ENCODE data around the gene FBXO31. TPM values are rescaled to one million over a fixed set of nuclear protein-coding genes. Genes with fewer than 3 reads are reported as not detected.

The FBXO31 gene
- total and polyA plus RNA-seq, 9 of the 15 experiments (the other 6 are each of a cell fraction or from before 2014, with no cell fraction given), result 0.18 to 33.3 (median 10.9) TPM

DNA sequence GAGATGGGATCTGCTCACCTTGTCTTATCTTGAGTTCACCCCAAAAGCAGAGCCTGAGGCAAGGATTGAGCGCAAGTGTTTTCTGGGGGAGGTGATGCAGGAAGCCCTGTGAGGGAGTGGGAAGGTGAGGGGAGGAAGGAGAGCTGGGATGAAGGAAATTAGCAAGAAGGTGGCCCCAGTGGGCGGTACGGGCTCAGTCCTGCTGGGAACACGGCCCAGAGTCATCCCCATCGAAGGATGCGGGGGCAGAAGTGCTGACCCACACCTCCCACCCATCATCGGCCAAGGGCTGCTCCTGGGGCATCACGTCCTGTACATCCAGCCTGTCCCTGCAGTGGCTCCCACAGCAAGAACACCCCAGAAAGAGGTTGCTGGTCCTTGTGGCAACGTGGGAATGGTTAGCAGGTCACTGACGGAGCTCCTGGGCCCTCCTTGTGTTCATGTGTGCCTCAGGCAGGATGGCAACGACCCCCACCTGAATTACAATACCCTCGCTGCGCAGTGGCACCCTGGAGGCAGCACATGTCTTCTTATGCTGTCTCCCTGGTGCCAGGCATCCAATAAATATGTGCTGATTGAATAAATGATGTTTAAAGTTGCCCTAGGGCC lies 84.6 kb downstream of the FBXO31 start:
- intact Hi-C loops (cut with micrococcal nuclease), result no loop called here
- no peak for FAIRE-seq
- Histone ChIP-seq H3K9me1 (ENCODE audit: control insufficient read depth, insufficient read depth, low read length) (no peaks in the 10 kb centered on the region), H3K4me1 (replicated peaks in 1 of 2; ENCODE audit: control insufficient read depth in 2 of 2, insufficient read depth in 2 of 2, low read length in 2 of 2) (peaks cover 19 to 39% of the 10 kb centered on the region in 2 experiments), H3K27me3 (ENCODE audit: control insufficient read depth in 2 of 2, insufficient read depth in 2 of 2, low read length in 2 of 2) (no peaks in the 10 kb centered on the region), H3K4me2 (ENCODE audit: insufficient read depth, low read length) (no peak overlapping the region), H3K9me3 (replicated peaks; ENCODE audit: control insufficient read depth, insufficient read depth, low read depth, low read length) (no peaks in the 10 kb centered on the region), H3K36me3 (ENCODE audit: control insufficient read depth, insufficient read depth, low read length) (peaks cover 31% of the 10 kb centered on the region; the same call in 1 of the 3 replicates), H2AFZ (ENCODE audit: low read depth, low read length) (no peak overlapping the region), H3K4me3 (no peak overlapping the region), H3K79me2 (ENCODE audit: control insufficient read depth, insufficient read depth, low read length) (no peaks in the 10 kb centered on the region), H3K9ac (ENCODE audit: insufficient read depth in 1 of 2, low read depth in 2 of 2, low read length in 2 of 2) (peak overlapping the region in 1 of 2 experiments; percentile 53; a peak in 1 of 4 replicates), H4K20me1 (replicated peaks; ENCODE audit: control insufficient read depth, insufficient read depth, low read length) (no peaks in the 10 kb centered on the region), H3K27ac (ENCODE audit: extremely low read depth, low read depth, low read length) (no peak overlapping the region)
- ChIA-PET CTCF (ENCODE audit: low intra/inter-chr PET ratio) (interaction anchor here (1.5 kb wide), 1 partner anchor 735 kb away, joined by 7 read pairs; no protein-coding TSS in a partner anchor), POLR2A (no interaction called here)
- ATAC-seq, result no peak
- in situ Hi-C loops (cut with MboI), result no loop called here
- no peak for DNase-seq (ENCODE audit: extremely low read depth in 1 of 4, low spot score in 3 of 4)
- WGBS (ENCODE audit: insufficient coverage, low coverage, missing lambda C conversion rate), result 66% methylated on average over 11 of the region's 13 CpGs
- BruUV-seq (replicated peaks), result no TSS peak
- TF ChIP-seq ZNF79 (CRISPR knock-in tag; IDR thresholded peaks at IDR 0.05; ENCODE audit: low read depth) (no peak), ZNF644 (tag; IDR thresholded peaks at IDR 0.05; ENCODE audit: low read depth) (no peak), FOXJ3 (CRISPR knock-in tag; IDR thresholded peaks at IDR 0.05) (no peak), ZFP30 (CRISPR knock-in tag; IDR thresholded peaks at IDR 0.05; ENCODE audit: borderline replicate concordance) (no peak), NFRKB (IDR thresholded peaks at IDR 0.05; ENCODE audit: low read depth) (no peak), ZBED1 (IDR thresholded peaks at IDR 0.05) (no peak), RBBP5 (IDR thresholded peaks at IDR 0.05; ENCODE audit: borderline replicate concordance, insufficient read depth, low read length, poor library complexity, severe bottlenecking) (no peak)
- TF ChIP-seq, protein P1, sequence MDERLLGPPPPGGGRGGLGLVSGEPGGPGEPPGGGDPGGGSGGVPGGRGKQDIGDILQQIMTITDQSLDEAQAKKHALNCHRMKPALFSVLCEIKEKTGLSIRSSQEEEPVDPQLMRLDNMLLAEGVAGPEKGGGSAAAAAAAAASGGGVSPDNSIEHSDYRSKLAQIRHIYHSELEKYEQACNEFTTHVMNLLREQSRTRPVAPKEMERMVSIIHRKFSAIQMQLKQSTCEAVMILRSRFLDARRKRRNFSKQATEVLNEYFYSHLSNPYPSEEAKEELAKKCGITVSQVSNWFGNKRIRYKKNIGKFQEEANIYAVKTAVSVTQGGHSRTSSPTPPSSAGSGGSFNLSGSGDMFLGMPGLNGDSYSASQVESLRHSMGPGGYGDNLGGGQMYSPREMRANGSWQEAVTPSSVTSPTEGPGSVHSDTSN (CRISPR knock-in tag; IDR thresholded peaks at IDR 0.05; ENCODE audit: low read depth), result no peak
- TF ChIP-seq, protein P1 (tag; conservative IDR thresholded peaks at IDR 0.05; ENCODE audit: low read depth), result no peak
- TF ChIP-seq, protein P2, sequence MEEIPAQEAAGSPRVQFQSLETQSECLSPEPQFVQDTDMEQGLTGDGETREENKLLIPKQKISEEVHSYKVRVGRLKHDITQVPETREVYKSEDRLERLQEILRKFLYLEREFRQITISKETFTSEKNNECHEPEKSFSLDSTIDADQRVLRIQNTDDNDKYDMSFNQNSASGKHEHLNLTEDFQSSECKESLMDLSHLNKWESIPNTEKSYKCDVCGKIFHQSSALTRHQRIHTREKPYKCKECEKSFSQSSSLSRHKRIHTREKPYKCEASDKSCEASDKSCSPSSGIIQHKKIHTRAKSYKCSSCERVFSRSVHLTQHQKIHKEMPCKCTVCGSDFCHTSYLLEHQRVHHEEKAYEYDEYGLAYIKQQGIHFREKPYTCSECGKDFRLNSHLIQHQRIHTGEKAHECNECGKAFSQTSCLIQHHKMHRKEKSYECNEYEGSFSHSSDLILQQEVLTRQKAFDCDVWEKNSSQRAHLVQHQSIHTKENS (CRISPR knock-in tag; IDR thresholded peaks at IDR 0.05), result no peak
- TF ChIP-seq, protein P3, sequence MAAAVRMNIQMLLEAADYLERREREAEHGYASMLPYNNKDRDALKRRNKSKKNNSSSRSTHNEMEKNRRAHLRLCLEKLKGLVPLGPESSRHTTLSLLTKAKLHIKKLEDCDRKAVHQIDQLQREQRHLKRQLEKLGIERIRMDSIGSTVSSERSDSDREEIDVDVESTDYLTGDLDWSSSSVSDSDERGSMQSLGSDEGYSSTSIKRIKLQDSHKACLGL (CRISPR knock-in tag; IDR thresholded peaks at IDR 0.05; ENCODE audit: borderline replicate concordance, poor library complexity, severe bottlenecking), result no peak

Measured in K562 (cell line).